HG03439 (cell line): ENCODE data around the gene MAGI1.

Experiments
- ATAC-seq: cut with Tn5 transposase; IDR thresholded peaks from one replicate; pipeline ENCODE4 v1.9.1; 2021; ENCODE audit warnings: mild to moderate bottlenecking, moderate library complexity; ENCODE audit not compliant: unreplicated experiment

MAGI1 gene

DNA sequence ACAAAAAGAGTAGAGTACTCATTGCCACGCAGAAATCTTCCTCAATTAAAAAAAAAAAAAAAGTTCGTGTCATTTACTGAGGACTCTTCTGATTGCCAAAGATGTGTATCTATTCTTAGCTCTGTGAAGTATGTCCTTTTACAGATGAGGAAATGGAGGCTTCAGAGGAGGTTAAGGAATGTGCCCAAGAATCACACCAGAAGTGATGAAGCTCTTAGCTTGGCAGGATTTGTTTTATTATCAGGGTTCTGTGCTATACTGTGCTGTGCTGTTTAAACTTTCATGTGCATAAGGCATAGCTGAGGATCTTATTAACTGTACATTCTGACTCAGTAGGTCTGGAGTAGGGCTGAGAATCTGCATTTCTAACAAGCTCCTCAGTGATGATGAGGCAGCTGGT lies 685.8 kb downstream of the MAGI1 start:
- ATAC-seq: no peak

GRCh38 chr3:65351753-65352152 lies 687.0 kb downstream of the MAGI1 start:
- no peak for ATAC-seq

- no peak for ATAC-seq
These were observed 687.8 kb downstream of the MAGI1 start for GRCh38 chr3:65350801-65351476.

- no peak for ATAC-seq
These were observed 690.2 kb downstream of the MAGI1 start for GRCh38 chr3:65348398-65348995.

GRCh38 chr3:65347166-65347565 lies 691.6 kb downstream of the MAGI1 start:
- no peak for ATAC-seq

DNA sequence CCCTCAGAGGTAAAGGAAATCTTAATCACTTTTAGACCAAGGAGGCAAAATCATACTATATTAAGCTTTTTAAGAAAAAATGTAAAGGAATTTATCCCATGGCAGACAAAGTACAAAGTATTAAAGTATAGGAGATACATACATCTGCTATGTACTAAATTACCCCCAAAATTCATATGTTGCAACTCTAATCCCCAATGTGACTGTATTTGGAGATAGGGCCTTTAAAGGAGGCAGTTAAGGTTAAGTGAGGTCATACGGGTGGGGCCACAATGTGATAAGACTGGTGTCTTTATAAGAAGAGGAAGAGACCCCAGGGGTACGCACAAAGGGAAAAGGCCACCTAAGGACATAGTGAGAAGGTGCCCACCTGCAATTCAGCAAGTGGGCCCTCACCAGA lies 693.9 kb downstream of the MAGI1 start:
- no peak for ATAC-seq

- ATAC-seq: no peak
These were observed 694.3 kb downstream of the MAGI1 start for GRCh38 chr3:65344444-65344843.

DNA sequence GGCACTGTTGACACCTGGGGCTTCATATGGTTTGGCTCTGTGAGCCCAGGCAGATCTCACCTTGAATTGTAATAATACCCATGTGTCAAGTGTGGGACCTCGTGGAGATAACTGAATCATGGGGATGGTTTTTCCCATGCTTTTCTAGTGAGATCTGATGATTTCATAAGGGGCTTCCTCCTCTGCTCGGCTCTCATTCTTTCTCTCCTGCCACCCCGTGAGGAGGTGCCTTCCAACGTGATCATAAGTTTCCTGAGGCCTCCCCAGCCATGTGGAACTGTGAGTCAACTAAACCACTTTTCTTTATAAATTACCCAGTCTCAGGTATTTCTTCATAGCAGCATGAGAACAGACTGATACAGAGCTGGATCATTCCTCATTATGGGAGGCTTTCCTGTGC lies 695.0 kb downstream of the MAGI1 start:
- ATAC-seq: no peak

GRCh38 chr3:65343026-65343425 lies 695.7 kb downstream of the MAGI1 start:
- ATAC-seq: no peak

- peak; percentile 76 for ATAC-seq
These were observed 696.5 kb downstream of the MAGI1 start for GRCh38 chr3:65342084-65342683.

GRCh38 chr3:65339192-65339740 lies 699.5 kb downstream of the MAGI1 start:
- no peak for ATAC-seq

GRCh38 chr3:65338571-65338970 lies 700.1 kb downstream of the MAGI1 start:
- ATAC-seq: no peak

- ATAC-seq: no peak
These were observed 703.1 kb downstream of the MAGI1 start for GRCh38 chr3:65335587-65335986.

DNA sequence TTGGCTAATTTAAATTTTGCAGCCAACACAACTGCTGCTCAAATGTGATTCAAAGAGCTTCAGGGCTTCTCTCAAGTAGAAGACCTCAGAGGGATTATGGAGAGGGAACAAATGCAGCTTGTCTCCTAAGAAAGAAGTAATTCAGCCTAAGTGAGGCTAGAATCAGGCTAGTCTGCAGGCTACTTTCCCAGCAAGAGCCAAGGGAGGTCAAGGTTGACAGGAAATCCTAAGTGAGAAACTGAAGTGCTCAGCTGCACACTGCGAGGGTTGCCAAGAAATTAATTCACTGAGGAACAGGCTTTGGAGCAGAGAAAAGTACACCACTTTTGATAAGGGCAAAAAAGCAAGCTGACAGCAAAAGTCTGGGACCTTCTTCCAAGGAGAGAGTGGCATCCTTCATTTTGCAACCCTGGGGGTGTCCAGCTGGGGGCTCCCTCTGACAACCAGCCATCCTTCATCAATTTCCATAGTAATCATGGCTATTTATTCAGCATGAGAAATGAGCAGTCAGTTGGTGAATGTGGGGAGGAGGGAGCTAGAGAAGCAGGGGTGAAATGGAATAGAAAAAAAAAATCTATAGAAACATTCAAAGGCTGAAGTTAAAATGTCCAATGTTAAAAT lies 704.6 kb downstream of the MAGI1 start:
- ATAC-seq: no peak

- ATAC-seq: no peak
These were observed 707.0 kb downstream of the MAGI1 start for GRCh38 chr3:65331730-65332129.

- no peak for ATAC-seq
These were observed 708.6 kb downstream of the MAGI1 start for GRCh38 chr3:65330072-65330471.

- no peak for ATAC-seq
These were observed 710.6 kb downstream of the MAGI1 start for GRCh38 chr3:65328148-65328547.

DNA sequence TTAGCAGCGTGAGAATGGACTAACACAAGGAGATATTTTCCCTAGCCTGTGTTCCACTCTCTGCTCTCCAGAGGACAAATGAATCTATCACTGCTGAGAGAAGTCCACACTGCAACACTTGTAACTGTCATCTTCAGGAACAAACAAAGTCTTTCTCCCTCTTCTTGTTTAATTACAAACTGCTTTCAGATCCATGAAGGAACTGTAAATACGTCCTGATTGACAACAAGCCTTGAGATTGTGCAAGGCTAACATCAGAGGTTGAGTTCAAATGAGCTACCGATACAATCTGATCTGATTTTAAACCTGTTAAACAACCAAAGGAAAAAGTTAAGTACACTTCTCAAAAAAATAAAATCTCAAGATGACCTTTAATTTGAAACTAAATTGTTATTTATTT lies 712.1 kb downstream of the MAGI1 start:
- ATAC-seq: no peak

DNA sequence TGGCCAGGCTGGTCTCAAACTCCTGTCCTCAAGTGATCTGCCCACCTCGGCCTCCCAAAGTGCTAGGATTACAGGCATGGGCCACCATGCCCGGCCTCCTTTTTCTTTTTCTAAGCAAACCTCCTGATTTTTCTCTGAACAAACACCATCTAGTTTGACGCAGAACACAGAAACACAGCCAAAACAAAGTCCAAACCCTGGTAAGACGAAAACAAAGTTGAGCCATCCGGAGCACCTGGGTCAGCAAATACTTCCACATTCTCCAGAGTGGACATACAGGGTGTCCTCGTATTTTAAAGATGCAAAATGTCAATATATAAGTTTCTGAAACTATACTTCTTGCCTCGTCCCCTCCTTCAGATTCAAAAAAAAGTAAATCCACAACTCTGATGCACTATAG lies 715.8 kb downstream of the MAGI1 start:
- no peak for ATAC-seq

DNA sequence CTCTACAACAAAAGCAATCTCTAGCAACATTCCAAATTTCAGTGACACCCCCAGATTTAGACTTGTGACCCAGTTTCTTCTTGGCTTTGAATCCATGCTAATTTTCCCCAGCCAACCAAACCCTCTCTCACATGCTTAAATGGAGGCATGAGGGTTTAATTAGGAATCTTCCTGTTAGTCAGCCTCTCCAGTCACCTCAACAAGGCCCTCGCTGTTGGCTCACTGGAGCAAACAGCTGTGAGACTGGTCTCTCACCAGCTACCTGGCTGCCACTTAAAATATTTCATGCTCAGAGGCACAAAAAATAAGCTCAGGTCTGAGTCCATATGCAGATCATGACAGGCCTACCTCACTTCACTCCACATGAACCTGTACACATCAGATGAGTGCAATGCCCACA lies 720.5 kb downstream of the MAGI1 start:
- no peak for ATAC-seq

DNA sequence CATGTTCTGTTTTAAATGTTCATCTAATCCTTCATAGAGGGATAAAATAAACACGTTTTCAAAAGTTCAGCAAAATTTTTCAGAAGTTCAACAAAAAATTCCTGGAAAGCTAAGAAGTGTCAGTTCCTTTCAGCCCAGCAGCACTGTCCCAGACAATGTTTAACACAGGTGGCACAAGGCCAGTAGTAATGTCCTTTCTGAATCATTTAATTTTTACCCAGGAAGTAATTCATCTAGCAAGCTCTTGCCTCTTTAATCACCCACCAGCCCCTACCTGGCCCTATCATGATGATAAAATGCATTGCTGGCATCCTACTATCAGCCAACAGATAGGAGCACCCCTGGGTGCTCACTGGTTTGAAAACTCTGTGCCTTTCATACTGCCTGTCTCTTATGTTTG lies 723.8 kb downstream of the MAGI1 start:
- ATAC-seq: no peak

GRCh38 chr3:65314269-65314668 lies 724.4 kb downstream of the MAGI1 start:
- no peak for ATAC-seq
